PC-3 (cell line): ENCODE results near the gene WAC.
"Not testable (repeated sequence)": the region's sequence is repeated elsewhere in the genome, so short reads cannot be mapped to it uniquely, and the experiment has no call there.

Experiments
- EZH2 ChIP-seq: fragments of 300-600 bp; sonication (generic); IDR thresholded peaks from one replicate; pipeline ENCODE4 v1.6.1; 2017; ENCODE audit warnings: antibody characterized with exemption, mild to moderate bottlenecking, low read length; ENCODE audit not compliant: unreplicated experiment
- EZH2phosphoT487 ChIP-seq: fragments of 300-600 bp; sonication (generic); IDR thresholded peaks from 2 replicates; pipeline ENCODE4 v1.6.1; 2018; ENCODE audit warnings: mild to moderate bottlenecking, antibody characterized with exemption, low read length, borderline replicate concordance
- TF ChIP-seq, protein P1 (sequence below): fragments of 300-600 bp; sonication (generic); conservative IDR thresholded peaks from 2 replicates; pipeline ENCODE4 v1.5.1; 2017; ENCODE audit warnings: antibody characterized with exemption, low read depth, mild to moderate bottlenecking, low read length

- TF ChIP-seq, protein P1, sequence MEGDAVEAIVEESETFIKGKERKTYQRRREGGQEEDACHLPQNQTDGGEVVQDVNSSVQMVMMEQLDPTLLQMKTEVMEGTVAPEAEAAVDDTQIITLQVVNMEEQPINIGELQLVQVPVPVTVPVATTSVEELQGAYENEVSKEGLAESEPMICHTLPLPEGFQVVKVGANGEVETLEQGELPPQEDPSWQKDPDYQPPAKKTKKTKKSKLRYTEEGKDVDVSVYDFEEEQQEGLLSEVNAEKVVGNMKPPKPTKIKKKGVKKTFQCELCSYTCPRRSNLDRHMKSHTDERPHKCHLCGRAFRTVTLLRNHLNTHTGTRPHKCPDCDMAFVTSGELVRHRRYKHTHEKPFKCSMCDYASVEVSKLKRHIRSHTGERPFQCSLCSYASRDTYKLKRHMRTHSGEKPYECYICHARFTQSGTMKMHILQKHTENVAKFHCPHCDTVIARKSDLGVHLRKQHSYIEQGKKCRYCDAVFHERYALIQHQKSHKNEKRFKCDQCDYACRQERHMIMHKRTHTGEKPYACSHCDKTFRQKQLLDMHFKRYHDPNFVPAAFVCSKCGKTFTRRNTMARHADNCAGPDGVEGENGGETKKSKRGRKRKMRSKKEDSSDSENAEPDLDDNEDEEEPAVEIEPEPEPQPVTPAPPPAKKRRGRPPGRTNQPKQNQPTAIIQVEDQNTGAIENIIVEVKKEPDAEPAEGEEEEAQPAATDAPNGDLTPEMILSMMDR: not testable (repeated sequence)
- not testable (repeated sequence) for TF ChIP-seq EZH2phosphoT487, EZH2
Measured at GRCh38 chr10:28520828-28521227, 12.1 kb upstream of the WAC start.
